Pancreas (tissue), 10 donors: ENCODE data around the gene RHNO1. TPM values are rescaled to one million over a fixed set of nuclear protein-coding genes. Genes with fewer than 3 reads are reported as not detected.

Source experiments
- ATAC-seq, 4 donors: fragments of 200-7000 bp; cut with Tn5 transposase; one replicate each; pipeline versions ENCODE4 v1.8.0 to v1.9.1; 2020; ENCODE audit warnings: mild to moderate bottlenecking in 4 of 4, moderate library complexity in 4 of 4
- DNase-seq, 6 donors: peaks; one replicate each; pipeline ENCODE4 v3.0.0-alpha.2; 2020
- FAIRE-seq: peaks from 2 replicates; lab custom pipeline; 2012; peaks lifted over from hg19 to GRCh38; lab: Jason Lieb, UNC
- H3K27ac ChIP-seq, 4 donors: fragments of 200-600 bp; sonication (generic); 1 replicate in 3 of 4; 2 replicates in 1 of 4; pipeline versions ENCODE4 v1.5.0 to v1.8.0; 2020
- H3K27me3 ChIP-seq, 4 donors: fragments of 200-600 bp; one replicate each; pipeline ENCODE4 v1.8.0; 2021
- H3K36me3 ChIP-seq, 3 donors: fragments of 200-600 bp; sonication (generic) in 1 of 3; one replicate each; pipeline versions ENCODE4 v1.5.0 to v1.8.0; 2020 to 2021
- H3K4me1 ChIP-seq, 3 donors: fragments of 200-600 bp; one replicate each; pipeline ENCODE4 v1.8.0; 2021
- H3K4me3 ChIP-seq, 4 donors: fragments of 200-600 bp; sonication (generic) in 2 of 4; one replicate each; pipeline versions ENCODE4 v1.5.0 to v1.8.0; 2020 to 2021
- H3K9me3 ChIP-seq, 4 donors: fragments of 200-600 bp; one replicate each; pipeline ENCODE4 v1.8.0; 2021
- CTCF ChIP-seq, 4 donors: fragments of 200-600 bp; sonication (generic) in 3 of 4; IDR thresholded peaks; one replicate each; pipeline versions ENCODE4 v1.5.0 to v1.8.0; 2021; ENCODE audit warnings: antibody characterized with exemption in 4 of 4
- WGBS, 2 donors: extraction: QIAGEN DNeasy Blood & Tissue Kit; methylation state at CpG; one replicate each; pipeline ENCODE4 v1.1.7; 2013; 5-methylcytosine and 5-hydroxymethylcytosine counted together
- intact Hi-C, 3 donors: fragments of 100-400 bp; cut with DNase I; formaldehyde crosslinking; loops; one replicate each; pipeline versions ENCODE4 v1.11.1 to v1.14.2; 2022
- polyA plus RNA-seq, 2 donors: library from polyadenylated mRNA; stranded (reverse); fragments of 200-250 nt; gene quantifications; one replicate each; pipeline ENCODE4 v1.2.3, GENCODE V29; 2013
- total RNA-seq, 6 donors: library from RNA; stranded (reverse); fragmentation: NEBNext Ultra II Directional in 4 of 6; extraction: Animal tissue kit (Norgen Biotek cat#: 25700) in 4 of 6; gene quantifications; one replicate each; pipeline versions ENCODE4 v1.2.1 to v1.2.4, GENCODE V29; 2021 to 2023
- donor health status: healthy with polysubstance abuse.
- donor health status: DM: no; HTN: no; CAD: no; lungs with moderate emphysema.
- donor health status: DM: no; HTN: no; CAD: no.
- donor health status: control.
- donor health status: control.
- donor health status: Bipolar disorder and iron deficiency.
- donor health status: DM: yes; HTN: yes; CAD: no.
- donor health status: DM: no; HTN: no; CAD: no.
- donor health status: DM: no; HTN: no; CAD: no.
- donor health status: DM: yes; HTN: yes; CAD: no.

The RHNO1 gene
- total and polyA plus RNA-seq, 8 donors: 5.7 to 12.6 (median 8.0) TPM

GRCh38 chr12:2900642-2901041 is 23.6 kb downstream of the RHNO1 start:
- Histone ChIP-seq H3K27me3 (no peaks in the 10 kb centered on the region), H3K27ac (no peak overlapping the region), H3K4me1 (no peaks in the 10 kb centered on the region), H3K4me3 (no peak overlapping the region), H3K9me3 (no peaks in the 10 kb centered on the region), H3K36me3 (no peaks in the 10 kb centered on the region)
- TF ChIP-seq CTCF (IDR thresholded peaks at IDR 0.05): no peak
- ATAC-seq: no peak
- intact Hi-C loops: no loop called here
- WGBS, 2 donors: 94 to 95% methylated on average over 8 of the region's 8 CpGs
- no peak for FAIRE-seq
- no peak for DNase-seq

GRCh38 chr12:2902272-2902880 is 25.4 kb downstream of the RHNO1 start:
- no peaks in the 10 kb centered on the region for H3K27me3 ChIP-seq
- H3K9me3 ChIP-seq: no peaks in the 10 kb centered on the region

GRCh38 chr12:2904260-2904659 is 27.2 kb downstream of the RHNO1 start:
- TF ChIP-seq CTCF (IDR thresholded peaks at IDR 0.05): no peak
- WGBS, 2 donors: 94 to 100% methylated on average over 2 of the region's 2 CpGs
- peaks cover 0 to 4% (median 0%) of the 10 kb centered on the region in 3 donors for H3K4me1 ChIP-seq
- DNase-seq (no peak), ATAC-seq (no peak), FAIRE-seq (no peak)
- no peak overlapping the region for H3K27ac ChIP-seq
- H3K9me3 ChIP-seq: no peaks in the 10 kb centered on the region
- no peaks in the 10 kb centered on the region for H3K27me3 ChIP-seq
- H3K36me3 ChIP-seq: no peaks in the 10 kb centered on the region
- intact Hi-C loops: no loop called here
- H3K4me3 ChIP-seq: no peak overlapping the region

More at GRCh38 chr12:2902272-2902880, 25.4 kb downstream of the RHNO1 start:
- Histone ChIP-seq H3K4me3 (no peak overlapping the region), H3K36me3 (no peaks in the 10 kb centered on the region), H3K4me1 (no peaks in the 10 kb centered on the region), H3K27ac (no peak overlapping the region)
- peak in 1 of 6 donors; percentile 19 for DNase-seq
- 7 to 9% methylated on average over 4 of the region's 4 CpGs for WGBS, 2 donors
- TF ChIP-seq CTCF (IDR thresholded peaks at IDR 0.05): no peak
- FAIRE-seq: no peak
- peak; percentile 50 to 94 (median 73) for ATAC-seq
- intact Hi-C loops: no loop called here

GRCh38 chr12:2912216-2912575 is 35.2 kb downstream of the RHNO1 start:
- FAIRE-seq: no peak
- no peak for DNase-seq
- no peak for ATAC-seq
- 95 to 99% methylated on average over 3 of the region's 3 CpGs for WGBS, 2 donors
- H3K27me3 ChIP-seq: no peaks in the 10 kb centered on the region
- H3K27ac ChIP-seq: no peak overlapping the region
- TF ChIP-seq CTCF (IDR thresholded peaks at IDR 0.05): no peak
- H3K9me3 ChIP-seq: no peaks in the 10 kb centered on the region
- peaks cover 0 to 6% (median 3%) of the 10 kb centered on the region in 3 donors for H3K36me3 ChIP-seq
- intact Hi-C loops: no loop called here
- H3K4me3 ChIP-seq: no peak overlapping the region
- peaks cover 0 to 4% (median 0%) of the 10 kb centered on the region in 3 donors for H3K4me1 ChIP-seq

- 90 to 95% methylated on average over 2 of the region's 2 CpGs for WGBS, 2 donors
- no peak for FAIRE-seq
- ATAC-seq: no peak
- DNase-seq: no peak
- no peak for TF ChIP-seq CTCF (IDR thresholded peaks at IDR 0.05)
- intact Hi-C loops: no loop called here
- Histone ChIP-seq H3K4me3 (no peak overlapping the region), H3K4me1 (no peaks in the 10 kb centered on the region), H3K36me3 (peaks cover 3 to 17% (median 4%) of the 10 kb centered on the region in 3 donors), H3K27ac (no peak overlapping the region), H3K27me3 (no peaks in the 10 kb centered on the region), H3K9me3 (no peaks in the 10 kb centered on the region)
These were observed 42.2 kb downstream of the RHNO1 start for GRCh38 chr12:2919249-2919648.
